IPS-18a (cell line): ENCODE measurements around the gene ADPRM.
"Not testable (repeated sequence)": the region's sequence is repeated elsewhere in the genome, so short reads cannot be mapped to it uniquely, and the experiment has no call there.

ENCODE experiments used
- H3K27ac ChIP-seq: one replicate; pipeline ENCODE4 v1.5.1; 2013; ENCODE audit warnings: low read length
- H3K27me3 ChIP-seq: one replicate; pipeline ENCODE4 v1.6.1; 2013; ENCODE audit warnings: mild to moderate bottlenecking, low read length; ENCODE audit not compliant: control insufficient read depth, insufficient read depth
- H3K36me3 ChIP-seq: one replicate; pipeline ENCODE4 v1.6.1; 2013; ENCODE audit warnings: low read depth, low read length; ENCODE audit not compliant: control insufficient read depth
- H3K4me1 ChIP-seq: one replicate; pipeline ENCODE4 v1.6.1; 2013; ENCODE audit warnings: low read depth, low read length; ENCODE audit not compliant: control insufficient read depth
- H3K4me3 ChIP-seq: one replicate; pipeline ENCODE4 v1.5.1; 2013; ENCODE audit warnings: low read length
- H3K9ac ChIP-seq: one replicate; pipeline ENCODE4 v1.6.1; 2013; ENCODE audit warnings: mild to moderate bottlenecking, low read length, moderate library complexity
- H3K9me3 ChIP-seq: one replicate; pipeline ENCODE4 v1.6.1; 2013; ENCODE audit warnings: low read depth, low read length; ENCODE audit not compliant: control insufficient read depth

ADPRM gene

GRCh38 chr17:10664571-10664970 is 32.8 kb upstream of the ADPRM start:
- Histone ChIP-seq H3K9ac (no peak overlapping the region), H3K4me1 (no peaks in the 10 kb centered on the region), H3K9me3 (no peaks in the 10 kb centered on the region), H3K27me3 (no peaks in the 10 kb centered on the region), H3K36me3 (no peaks in the 10 kb centered on the region), H3K4me3 (no peak overlapping the region), H3K27ac (no peak overlapping the region)

- H3K9me3 ChIP-seq, result no peaks in the 10 kb centered on the region
- H3K9ac ChIP-seq, result no peak overlapping the region
- no peaks in the 10 kb centered on the region for H3K27me3 ChIP-seq
- no peak overlapping the region for H3K27ac ChIP-seq
- H3K4me3 ChIP-seq, result no peak overlapping the region
- no peaks in the 10 kb centered on the region for H3K4me1 ChIP-seq
- H3K36me3 ChIP-seq, result no peaks in the 10 kb centered on the region
Observed at GRCh38 chr17:10666906-10667305, 30.5 kb upstream of the ADPRM start.

GRCh38 chr17:10668775-10669174 is 28.6 kb upstream of the ADPRM start:
- Histone ChIP-seq H3K27ac (no peak overlapping the region), H3K36me3 (no peaks in the 10 kb centered on the region), H3K4me1 (no peaks in the 10 kb centered on the region), H3K4me3 (no peak overlapping the region), H3K9ac (no peak overlapping the region), H3K27me3 (no peaks in the 10 kb centered on the region), H3K9me3 (no peaks in the 10 kb centered on the region)

DNA sequence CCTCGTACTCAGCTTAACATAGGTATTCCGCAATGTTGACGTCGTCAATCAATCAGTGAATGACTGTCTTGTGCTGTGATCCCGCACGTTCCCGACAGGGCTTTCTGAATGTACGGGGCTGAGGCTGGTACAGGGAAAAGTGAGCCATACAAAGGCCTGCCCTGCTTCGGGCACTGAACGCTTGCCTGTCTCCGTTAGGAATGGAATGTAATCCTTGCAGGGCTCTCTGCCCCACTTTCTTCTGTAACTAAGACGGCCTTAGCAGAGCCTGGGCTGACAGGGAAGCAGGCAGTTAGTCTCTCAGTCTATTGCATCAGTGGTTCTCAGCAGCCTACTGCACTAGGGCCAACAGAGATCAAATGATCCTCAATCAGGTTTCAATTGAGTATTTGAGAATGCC is 24.1 kb upstream of the ADPRM start:
- Histone ChIP-seq H3K9me3 (no peaks in the 10 kb centered on the region), H3K36me3 (peaks cover 20% of the 10 kb centered on the region), H3K4me1 (no peaks in the 10 kb centered on the region), H3K27ac (no peak overlapping the region), H3K9ac (no peak overlapping the region), H3K4me3 (no peak overlapping the region), H3K27me3 (no peaks in the 10 kb centered on the region)

DNA sequence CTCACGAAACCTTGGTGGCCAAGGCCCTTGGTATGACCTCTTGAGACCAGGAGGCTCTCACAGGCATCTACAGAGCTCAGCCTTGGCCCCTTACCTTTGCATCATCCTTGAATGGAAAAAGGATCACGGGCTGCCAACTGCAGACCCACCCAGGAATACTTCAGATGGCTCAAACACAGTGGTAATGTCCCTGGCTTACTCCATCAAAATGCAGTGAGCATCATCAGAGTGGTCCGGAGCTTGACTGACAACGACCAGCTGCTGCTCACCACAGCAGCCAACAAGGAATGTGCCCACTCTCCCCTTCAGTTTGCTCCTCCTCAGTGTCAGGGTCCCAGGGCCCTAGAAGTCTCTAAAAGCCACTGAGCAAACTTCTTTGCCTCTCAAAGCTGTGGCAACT is 22.7 kb upstream of the ADPRM start:
- Histone ChIP-seq H3K9me3 (no peaks in the 10 kb centered on the region), H3K27ac (no peak overlapping the region), H3K4me3 (no peak overlapping the region), H3K9ac (no peak overlapping the region), H3K4me1 (no peaks in the 10 kb centered on the region), H3K27me3 (no peaks in the 10 kb centered on the region), H3K36me3 (peaks cover 32% of the 10 kb centered on the region)

- Histone ChIP-seq H3K4me3 (no peak overlapping the region), H3K27me3 (no peaks in the 10 kb centered on the region), H3K27ac (no peak overlapping the region), H3K9ac (no peak overlapping the region), H3K36me3 (peaks cover 83% of the 10 kb centered on the region), H3K4me1 (no peaks in the 10 kb centered on the region), H3K9me3 (no peaks in the 10 kb centered on the region)
Observed at GRCh38 chr17:10681866-10682446, 15.4 kb upstream of the ADPRM start.

DNA sequence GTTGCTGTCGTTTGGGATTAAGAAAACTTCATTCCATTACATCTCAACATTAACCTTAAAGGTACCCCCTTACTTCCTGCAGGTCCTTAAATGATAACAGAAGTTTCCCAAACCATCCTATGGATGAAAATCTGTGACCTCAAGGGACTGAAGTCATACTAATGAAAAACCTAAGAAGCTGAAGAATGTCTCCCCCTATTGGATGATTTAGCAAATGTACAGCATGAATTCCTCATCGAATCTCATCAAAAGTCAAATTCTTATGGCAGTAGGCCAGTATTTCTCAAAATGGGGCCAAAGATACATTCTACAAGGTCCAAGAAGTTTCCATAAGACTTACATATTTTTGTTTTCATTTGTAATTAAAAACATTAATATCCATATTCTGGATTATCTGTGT is 13.5 kb upstream of the ADPRM start:
- Histone ChIP-seq H3K4me1 (no peaks in the 10 kb centered on the region), H3K36me3 (peaks cover 89% of the 10 kb centered on the region), H3K27me3 (no peaks in the 10 kb centered on the region), H3K4me3 (no peak overlapping the region), H3K27ac (no peak overlapping the region), H3K9ac (no peak overlapping the region), H3K9me3 (no peaks in the 10 kb centered on the region)

DNA sequence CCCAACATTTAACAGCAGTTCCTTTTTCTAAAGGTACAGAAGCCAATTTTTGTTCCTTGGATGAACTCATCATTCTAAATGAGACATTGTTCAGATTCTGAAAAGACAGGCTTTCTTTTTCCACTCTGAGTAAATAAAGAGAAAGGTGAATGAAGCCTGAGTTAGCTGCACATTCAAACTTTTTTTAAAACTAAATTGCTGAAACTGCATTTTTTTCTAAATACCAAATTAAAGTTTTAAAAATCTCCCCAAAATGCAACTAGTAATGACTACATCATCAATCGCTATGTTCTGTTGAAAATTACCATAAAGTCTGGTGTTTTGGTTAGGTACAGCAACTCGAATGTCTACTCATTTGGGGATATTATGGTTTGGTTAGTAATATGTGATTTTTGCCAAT is 9.9 kb upstream of the ADPRM start:
- Histone ChIP-seq H3K27ac (no peak overlapping the region), H3K4me1 (no peaks in the 10 kb centered on the region), H3K27me3 (no peaks in the 10 kb centered on the region), H3K36me3 (peaks cover 87% of the 10 kb centered on the region), H3K9ac (no peak overlapping the region), H3K4me3 (no peak overlapping the region), H3K9me3 (no peaks in the 10 kb centered on the region)

DNA sequence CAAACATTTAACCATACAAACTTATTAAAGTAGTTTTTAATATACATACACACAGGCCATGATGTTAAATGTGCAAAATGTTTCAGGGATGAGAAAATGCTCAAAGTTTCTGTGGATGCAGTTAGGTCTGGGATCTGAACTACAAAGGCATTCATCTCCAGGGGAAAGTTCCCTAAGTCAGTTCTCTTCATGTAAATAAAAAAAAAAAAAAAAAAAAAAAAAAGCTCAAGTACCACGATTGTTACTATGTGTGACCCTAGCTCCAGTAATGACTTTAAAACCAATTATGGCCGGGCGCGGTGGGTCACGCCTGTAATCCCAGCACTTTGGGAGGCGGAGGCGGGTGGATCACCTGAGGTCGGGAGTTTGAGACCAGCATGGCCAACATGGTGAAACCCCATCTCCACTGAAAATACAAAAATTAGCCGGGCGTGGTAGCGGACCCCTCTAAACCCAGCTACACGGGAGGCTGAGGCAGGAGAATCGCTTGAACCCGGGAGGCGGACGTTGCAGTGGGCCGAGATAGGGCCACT is 1.5 kb upstream of the ADPRM start:
- peaks cover 45% of the 10 kb centered on the region for H3K36me3 ChIP-seq
- H3K4me3 ChIP-seq, result peak overlapping the region; percentile 95
- H3K4me1 ChIP-seq, H3K9me3 ChIP-seq, H3K27ac ChIP-seq, H3K27me3 ChIP-seq: not testable (repeated sequence)
- H3K9ac ChIP-seq, result peak overlapping the region; percentile 89

DNA sequence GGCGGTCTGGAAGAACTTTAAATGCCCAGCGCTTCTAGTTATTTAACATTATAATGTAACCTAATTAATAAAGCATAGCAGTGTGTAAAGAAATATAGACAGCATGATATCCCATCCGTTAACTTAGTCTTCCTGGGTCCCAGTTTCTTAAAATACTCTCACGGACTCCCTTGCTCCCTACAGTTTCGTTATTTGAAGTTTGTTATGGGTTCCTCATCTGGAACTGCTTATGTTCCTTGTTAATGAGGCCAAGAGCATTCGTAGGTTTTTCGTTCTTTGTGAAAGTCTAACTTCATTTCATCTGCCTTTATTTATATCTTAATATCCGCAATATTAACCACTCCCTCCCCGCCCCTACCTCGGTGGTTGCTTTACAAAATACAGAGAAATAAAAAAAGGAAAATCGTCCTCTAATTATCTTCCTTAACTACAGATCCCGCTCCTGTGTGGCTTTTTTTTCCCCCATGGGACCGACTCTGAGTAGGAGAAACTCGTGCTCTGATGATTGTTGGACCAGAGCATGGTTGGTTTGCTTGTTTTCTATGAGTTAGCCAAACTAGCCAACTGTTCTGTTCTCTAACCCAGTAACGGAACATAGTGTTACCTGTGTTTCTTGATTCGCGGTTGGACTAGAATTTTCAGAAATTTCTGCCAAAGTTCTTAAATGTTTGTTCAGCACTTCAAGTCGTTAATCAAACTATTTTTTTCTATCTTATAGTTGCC is 863 bp downstream of the ADPRM start:
- H3K27ac ChIP-seq, result peak overlapping the region; percentile 30

DNA sequence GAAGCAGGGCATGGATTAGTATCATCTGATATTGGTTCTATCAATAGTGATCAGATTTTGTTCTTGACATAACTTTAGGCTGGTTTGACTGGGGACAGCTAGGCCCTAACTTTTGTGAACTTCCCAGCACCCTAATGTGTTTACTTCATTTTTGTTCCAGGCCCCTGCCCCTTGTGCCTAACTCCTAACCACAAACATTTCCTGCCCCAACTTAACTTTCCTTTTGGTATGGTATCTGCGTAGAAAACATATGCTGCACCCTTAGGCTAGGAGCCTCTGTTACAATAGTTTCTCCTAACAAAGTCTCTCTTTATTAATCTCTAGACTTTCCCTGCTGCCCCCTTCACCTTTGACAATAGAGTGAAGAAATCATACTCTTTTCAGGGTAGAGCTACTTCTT is 2.5 kb downstream of the ADPRM start:
- H3K9me3 ChIP-seq, result no peaks in the 10 kb centered on the region
- H3K4me1 ChIP-seq, result no peaks in the 10 kb centered on the region
- H3K36me3 ChIP-seq, result peaks cover 10% of the 10 kb centered on the region
- no peak overlapping the region for H3K4me3 ChIP-seq
- H3K9ac ChIP-seq, result no peak overlapping the region
- H3K27me3 ChIP-seq, result no peaks in the 10 kb centered on the region
- no peak overlapping the region for H3K27ac ChIP-seq

More for the DNA sequence above, 863 bp downstream of the ADPRM start:
- H3K36me3 ChIP-seq, result peaks cover 22% of the 10 kb centered on the region
- no peaks in the 10 kb centered on the region for H3K9me3 ChIP-seq
- peak overlapping the region; percentile 89 for H3K9ac ChIP-seq
- H3K27me3 ChIP-seq, result no peaks in the 10 kb centered on the region
- H3K4me1 ChIP-seq, result no peaks in the 10 kb centered on the region
- H3K4me3 ChIP-seq, result peak overlapping the region; percentile 95

DNA sequence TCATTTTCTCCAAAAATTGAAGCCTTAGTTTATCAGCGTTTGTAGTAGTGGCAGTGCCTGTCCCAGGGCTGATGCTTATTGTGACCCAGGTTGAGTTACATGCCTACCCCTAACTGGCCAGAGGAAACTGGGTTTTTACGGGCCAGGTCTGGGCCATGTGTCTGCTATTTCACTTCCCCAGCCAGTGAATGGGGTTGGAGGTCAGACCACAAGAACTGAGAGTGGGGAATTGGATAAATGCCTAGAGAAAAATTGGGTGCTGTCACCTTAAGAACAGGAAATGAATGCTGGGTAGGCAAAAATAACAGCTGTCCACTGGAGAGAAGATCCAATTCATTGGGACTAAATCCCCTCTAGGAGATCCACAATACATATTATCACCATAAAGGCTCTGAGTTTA is 5.2 kb downstream of the ADPRM start:
- H3K36me3 ChIP-seq, result peaks cover 26% of the 10 kb centered on the region
- no peaks in the 10 kb centered on the region for H3K27me3 ChIP-seq
- H3K9ac ChIP-seq, result no peak overlapping the region
- H3K4me1 ChIP-seq, result no peaks in the 10 kb centered on the region
- H3K9me3 ChIP-seq, result no peaks in the 10 kb centered on the region
- H3K4me3 ChIP-seq, result no peak overlapping the region
- H3K27ac ChIP-seq, result no peak overlapping the region
